ENCODE data around the gene TTC28. TPM values are rescaled to one million over a fixed set of nuclear protein-coding genes. Genes with fewer than 3 reads are reported as not detected.

The TTC28 gene
- total and polyA plus RNA-seq, 7 donors, result 1.2 to 12.1 (median 3.5) TPM

GRCh38 chr22:28239941-28240340 lies 439.7 kb downstream of the TTC28 start:
- Histone ChIP-seq H3K27me3 (ENCODE audit: insufficient read depth in 3 of 3, low read length in 2 of 3) (no peaks in the 10 kb centered on the region), H3K9me3 (no peaks in the 10 kb centered on the region), H3K27ac (no peak overlapping the region), H3K36me3 (ENCODE audit: insufficient read depth in 1 of 2, low read depth in 1 of 2) (no peaks in the 10 kb centered on the region), H3K4me3 (no peak overlapping the region), H3K4me1 (peaks cover 5% of the 10 kb centered on the region)
- DNase-seq (no peak), ATAC-seq (no peak)
- no peak for TF ChIP-seq CTCF (IDR thresholded peaks at IDR 0.05)
- intact Hi-C loops (cut with DNase I), result no loop called here

GRCh38 chr22:28237783-28238182 lies 441.9 kb downstream of the TTC28 start:
- Histone ChIP-seq H3K9me3 (no peaks in the 10 kb centered on the region), H3K27ac (no peak overlapping the region), H3K36me3 (ENCODE audit: insufficient read depth in 1 of 2, low read depth in 1 of 2) (no peaks in the 10 kb centered on the region), H3K27me3 (ENCODE audit: insufficient read depth in 3 of 3, low read length in 2 of 3) (no peaks in the 10 kb centered on the region), H3K4me1 (no peaks in the 10 kb centered on the region), H3K4me3 (no peak overlapping the region)
- 96 to 100% (median 97%) methylated on average over 2 of the region's 2 CpGs for WGBS, 3 donors
- no peak for TF ChIP-seq CTCF (IDR thresholded peaks at IDR 0.05)
- intact Hi-C loops (cut with DNase I), result loop anchor here in 1 of 2 donors (1.0 kb wide), 1 partner anchor 12 kb away; no protein-coding TSS in a partner anchor
- no peak for ATAC-seq
- DNase-seq, result no peak

- ATAC-seq (no peak), DNase-seq (no peak)
- H3K9me3 ChIP-seq, result no peaks in the 10 kb centered on the region
- no peak for TF ChIP-seq CTCF (IDR thresholded peaks at IDR 0.05)
- no peaks in the 10 kb centered on the region for H3K27me3 ChIP-seq (ENCODE audit: insufficient read depth in 3 of 3, low read length in 2 of 3)
- H3K4me3 ChIP-seq, result no peak overlapping the region
- intact Hi-C loops (cut with DNase I), result loop anchor here in 1 of 2 donors (1.0 kb wide), 1 partner anchor 12 kb away; no protein-coding TSS in a partner anchor
- H3K27ac ChIP-seq, result no peak overlapping the region
- WGBS, 3 donors, result 79 to 90% (median 80%) methylated on average over 4 of the region's 4 CpGs
- H3K4me1 ChIP-seq, result no peaks in the 10 kb centered on the region
- H3K36me3 ChIP-seq (ENCODE audit: insufficient read depth in 1 of 2, low read depth in 1 of 2), result no peaks in the 10 kb centered on the region
Measured at GRCh38 chr22:28237112-28237511, 442.5 kb downstream of the TTC28 start.

- Histone ChIP-seq H3K27ac (no peak overlapping the region), H3K9me3 (no peaks in the 10 kb centered on the region), H3K4me3 (no peak overlapping the region), H3K27me3 (ENCODE audit: insufficient read depth in 3 of 3, low read length in 2 of 3) (no peaks in the 10 kb centered on the region), H3K36me3 (ENCODE audit: insufficient read depth in 1 of 2, low read depth in 1 of 2) (no peaks in the 10 kb centered on the region), H3K4me1 (no peaks in the 10 kb centered on the region)
- intact Hi-C loops (cut with DNase I), result no loop called here
- no peak for DNase-seq
- TF ChIP-seq CTCF (IDR thresholded peaks at IDR 0.05), result no peak
- ATAC-seq, result no peak
- WGBS, 3 donors, result 91 to 95% (median 92%) methylated on average over 3 of the region's 3 CpGs
Measured at GRCh38 chr22:28232204-28232603, 447.4 kb downstream of the TTC28 start.

GRCh38 chr22:28231441-28231840 lies 448.2 kb downstream of the TTC28 start:
- no peak for TF ChIP-seq CTCF (IDR thresholded peaks at IDR 0.05)
- Histone ChIP-seq H3K27me3 (ENCODE audit: insufficient read depth in 3 of 3, low read length in 2 of 3) (no peaks in the 10 kb centered on the region), H3K36me3 (ENCODE audit: insufficient read depth in 1 of 2, low read depth in 1 of 2) (no peaks in the 10 kb centered on the region), H3K4me3 (no peak overlapping the region), H3K4me1 (no peaks in the 10 kb centered on the region), H3K27ac (no peak overlapping the region), H3K9me3 (no peaks in the 10 kb centered on the region)
- DNase-seq (no peak), ATAC-seq (no peak)
- intact Hi-C loops (cut with DNase I), result no loop called here

Measured in psoas muscle (tissue), 8 donors.